Measurements from ENCODE around the gene TEX264. TPM values are rescaled to one million over a fixed set of nuclear protein-coding genes. Genes with fewer than 3 reads are reported as not detected.
A peak's percentile ranks its signal among the peaks of the same experiment; 100 is the strongest.

Gene TEX264
- total RNA-seq, 2 experiments from 2014 or later, result 24.9 to 25.9 TPM

GRCh38 chr3:51677358-51677757 lies 6.3 kb downstream of the TEX264 start:
- H3K4me1 ChIP-seq (ENCODE audit: insufficient read depth, low read length), result peaks cover 100% of the 10 kb centered on the region
- H3K36me3 ChIP-seq (ENCODE audit: insufficient read depth, low read length), result peaks cover 38% of the 10 kb centered on the region
- intact Hi-C loops (cut with DNase I, micrococcal nuclease), result no loop called here
- Mint-ChIP-seq H3K9me3 (no peaks in the 10 kb centered on the region), H3K27me3 (no peaks in the 10 kb centered on the region), H3K27ac (peak overlapping the region; percentile 32), H3K4me1 (ENCODE audit: low read depth) (peaks cover 95% of the 10 kb centered on the region), H3K4me3 (no peak overlapping the region), H3K36me3 (ENCODE audit: low read depth) (peaks cover 34% of the 10 kb centered on the region)
- no peaks in the 10 kb centered on the region for H3K27me3 ChIP-seq (ENCODE audit: control insufficient read depth in 1 of 2, insufficient read depth in 2 of 2, low read length in 2 of 2)
- TF ChIP-seq CTCF (IDR thresholded peaks at IDR 0.05), result no peak
- H3K27ac ChIP-seq (ENCODE audit: low read depth in 1 of 2, low read length in 2 of 2), result no peak overlapping the region
- no peak for ATAC-seq (ENCODE audit: poor library complexity)
- no peak for DNase-seq
- H3K4me3 ChIP-seq (ENCODE audit: low read length), result no peak overlapping the region
- ChIA-PET CTCF (no interaction called here), POLR2A (interaction anchor here (0.6 to 0.8 kb wide), 2 partner anchors 59 to 175 kb away, joined by 3 read pairs; no protein-coding TSS in a partner anchor)
- H3K9me3 ChIP-seq (ENCODE audit: control insufficient read depth in 1 of 2, insufficient read depth in 1 of 2, low read length in 2 of 2), result no peaks in the 10 kb centered on the region

GRCh38 chr3:51678186-51678585 lies 7.1 kb downstream of the TEX264 start:
- Mint-ChIP-seq H3K27ac (peak overlapping the region; percentile 32), H3K4me3 (no peak overlapping the region), H3K36me3 (ENCODE audit: low read depth) (peaks cover 28% of the 10 kb centered on the region), H3K27me3 (no peaks in the 10 kb centered on the region), H3K9me3 (no peaks in the 10 kb centered on the region), H3K4me1 (ENCODE audit: low read depth) (peaks cover 93% of the 10 kb centered on the region)
- H3K4me3 ChIP-seq (ENCODE audit: low read length), result no peak overlapping the region
- intact Hi-C loops (cut with DNase I, micrococcal nuclease), result no loop called here
- no peak for TF ChIP-seq CTCF (IDR thresholded peaks at IDR 0.05)
- DNase-seq (no peak), ATAC-seq (ENCODE audit: poor library complexity) (no peak)
- H3K27me3 ChIP-seq (ENCODE audit: control insufficient read depth in 1 of 2, insufficient read depth in 2 of 2, low read length in 2 of 2), result no peaks in the 10 kb centered on the region
- H3K36me3 ChIP-seq (ENCODE audit: insufficient read depth, low read length), result peaks cover 45% of the 10 kb centered on the region
- POLR2A ChIA-PET, result interaction anchor here (0.6 kb wide), 1 partner anchor 58 kb away, joined by 3 read pairs; no protein-coding TSS in a partner anchor
- H3K27ac ChIP-seq (ENCODE audit: low read depth in 1 of 2, low read length in 2 of 2), result peak overlapping the region in 1 of 2 donors; percentile 5
- H3K4me1 ChIP-seq (ENCODE audit: insufficient read depth, low read length), result peaks cover 100% of the 10 kb centered on the region
- CTCF ChIA-PET, result interaction anchor here (6.3 kb wide), 1 partner anchor 7 kb away, joined by 113 read pairs; the partner anchor contains the start of gene TEX264
- H3K9me3 ChIP-seq (ENCODE audit: control insufficient read depth in 1 of 2, insufficient read depth in 1 of 2, low read length in 2 of 2), result no peaks in the 10 kb centered on the region

GRCh38 chr3:51678641-51679040 lies 7.6 kb downstream of the TEX264 start:
- Histone ChIP-seq H3K4me3 (ENCODE audit: low read length) (no peak overlapping the region), H3K4me1 (ENCODE audit: insufficient read depth, low read length) (peaks cover 100% of the 10 kb centered on the region), H3K36me3 (ENCODE audit: insufficient read depth, low read length) (peaks cover 49% of the 10 kb centered on the region), H3K27ac (ENCODE audit: low read depth in 1 of 2, low read length in 2 of 2) (no peak overlapping the region), H3K9me3 (ENCODE audit: control insufficient read depth in 1 of 2, insufficient read depth in 1 of 2, low read length in 2 of 2) (no peaks in the 10 kb centered on the region), H3K27me3 (ENCODE audit: control insufficient read depth in 1 of 2, insufficient read depth in 2 of 2, low read length in 2 of 2) (no peaks in the 10 kb centered on the region)
- Mint-ChIP-seq H3K36me3 (ENCODE audit: low read depth) (peaks cover 28% of the 10 kb centered on the region), H3K27ac (peak overlapping the region; percentile 32), H3K9me3 (no peaks in the 10 kb centered on the region), H3K4me3 (no peak overlapping the region), H3K27me3 (no peaks in the 10 kb centered on the region), H3K4me1 (ENCODE audit: low read depth) (peaks cover 90% of the 10 kb centered on the region)
- no peak for DNase-seq
- ATAC-seq (ENCODE audit: poor library complexity), result no peak
- CTCF ChIA-PET, result interaction anchor here (6.3 kb wide), 1 partner anchor 8 kb away, joined by 113 read pairs; the partner anchor contains the start of gene TEX264
- POLR2A ChIA-PET, result no interaction called here
- TF ChIP-seq CTCF (IDR thresholded peaks at IDR 0.05), result no peak
- intact Hi-C loops (cut with DNase I, micrococcal nuclease), result no loop called here
